Subcutaneous adipose tissue (tissue), 4 donors: ENCODE data around the gene ST3GAL3. TPM values are rescaled to one million over a fixed set of nuclear protein-coding genes. Genes with fewer than 3 reads are reported as not detected.

Source experiments
- total RNA-seq, 4 donors: library from RNA; depleted of rRNA; stranded (reverse); fragments of >200 nt; gene quantifications; one replicate each; pipeline ENCODE4 v1.1.0, GENCODE V29; 2016
- TF ChIP-seq, protein P1 (sequence below): fragments of 450-650 bp; IDR thresholded peaks from one replicate; pipeline ENCODE4 v1.5.1; 2016; ENCODE audit warnings: low read depth, mild to moderate bottlenecking, control low read depth, antibody characterized with exemption, moderate library complexity

ST3GAL3 gene
- total RNA-seq, 4 donors from 2014 or later: 13.1 to 36.7 (median 19.0) TPM

- TF ChIP-seq, protein P1, sequence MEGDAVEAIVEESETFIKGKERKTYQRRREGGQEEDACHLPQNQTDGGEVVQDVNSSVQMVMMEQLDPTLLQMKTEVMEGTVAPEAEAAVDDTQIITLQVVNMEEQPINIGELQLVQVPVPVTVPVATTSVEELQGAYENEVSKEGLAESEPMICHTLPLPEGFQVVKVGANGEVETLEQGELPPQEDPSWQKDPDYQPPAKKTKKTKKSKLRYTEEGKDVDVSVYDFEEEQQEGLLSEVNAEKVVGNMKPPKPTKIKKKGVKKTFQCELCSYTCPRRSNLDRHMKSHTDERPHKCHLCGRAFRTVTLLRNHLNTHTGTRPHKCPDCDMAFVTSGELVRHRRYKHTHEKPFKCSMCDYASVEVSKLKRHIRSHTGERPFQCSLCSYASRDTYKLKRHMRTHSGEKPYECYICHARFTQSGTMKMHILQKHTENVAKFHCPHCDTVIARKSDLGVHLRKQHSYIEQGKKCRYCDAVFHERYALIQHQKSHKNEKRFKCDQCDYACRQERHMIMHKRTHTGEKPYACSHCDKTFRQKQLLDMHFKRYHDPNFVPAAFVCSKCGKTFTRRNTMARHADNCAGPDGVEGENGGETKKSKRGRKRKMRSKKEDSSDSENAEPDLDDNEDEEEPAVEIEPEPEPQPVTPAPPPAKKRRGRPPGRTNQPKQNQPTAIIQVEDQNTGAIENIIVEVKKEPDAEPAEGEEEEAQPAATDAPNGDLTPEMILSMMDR: no peak
Measured at GRCh38 chr1:43789604-43790550, 82.5 kb downstream of the ST3GAL3 start.

DNA sequence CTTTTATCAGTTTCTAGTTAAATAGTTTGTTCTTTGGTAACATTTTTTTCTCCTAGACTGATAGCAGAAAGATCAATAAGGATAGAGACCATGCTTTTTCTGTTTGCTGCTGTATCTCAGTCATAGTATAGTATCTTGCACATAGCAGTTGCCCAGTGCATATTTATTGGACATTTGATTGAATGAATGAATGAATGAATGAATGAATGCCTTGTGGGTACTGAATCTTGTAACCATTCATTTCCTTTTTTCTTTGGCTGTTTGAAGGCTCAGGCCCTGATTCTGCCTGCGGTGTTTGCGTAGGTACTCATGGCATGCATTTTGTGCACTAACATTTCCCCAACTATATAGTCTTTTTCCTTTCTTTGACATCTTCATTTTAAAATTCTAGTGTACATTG is 83.9 kb downstream of the ST3GAL3 start:
- TF ChIP-seq, protein P1: no peak

GRCh38 chr1:43796111-43796581 is 88.8 kb downstream of the ST3GAL3 start:
- TF ChIP-seq, protein P1: no peak

GRCh38 chr1:43797891-43798290 is 90.6 kb downstream of the ST3GAL3 start:
- TF ChIP-seq, protein P1: no peak

DNA sequence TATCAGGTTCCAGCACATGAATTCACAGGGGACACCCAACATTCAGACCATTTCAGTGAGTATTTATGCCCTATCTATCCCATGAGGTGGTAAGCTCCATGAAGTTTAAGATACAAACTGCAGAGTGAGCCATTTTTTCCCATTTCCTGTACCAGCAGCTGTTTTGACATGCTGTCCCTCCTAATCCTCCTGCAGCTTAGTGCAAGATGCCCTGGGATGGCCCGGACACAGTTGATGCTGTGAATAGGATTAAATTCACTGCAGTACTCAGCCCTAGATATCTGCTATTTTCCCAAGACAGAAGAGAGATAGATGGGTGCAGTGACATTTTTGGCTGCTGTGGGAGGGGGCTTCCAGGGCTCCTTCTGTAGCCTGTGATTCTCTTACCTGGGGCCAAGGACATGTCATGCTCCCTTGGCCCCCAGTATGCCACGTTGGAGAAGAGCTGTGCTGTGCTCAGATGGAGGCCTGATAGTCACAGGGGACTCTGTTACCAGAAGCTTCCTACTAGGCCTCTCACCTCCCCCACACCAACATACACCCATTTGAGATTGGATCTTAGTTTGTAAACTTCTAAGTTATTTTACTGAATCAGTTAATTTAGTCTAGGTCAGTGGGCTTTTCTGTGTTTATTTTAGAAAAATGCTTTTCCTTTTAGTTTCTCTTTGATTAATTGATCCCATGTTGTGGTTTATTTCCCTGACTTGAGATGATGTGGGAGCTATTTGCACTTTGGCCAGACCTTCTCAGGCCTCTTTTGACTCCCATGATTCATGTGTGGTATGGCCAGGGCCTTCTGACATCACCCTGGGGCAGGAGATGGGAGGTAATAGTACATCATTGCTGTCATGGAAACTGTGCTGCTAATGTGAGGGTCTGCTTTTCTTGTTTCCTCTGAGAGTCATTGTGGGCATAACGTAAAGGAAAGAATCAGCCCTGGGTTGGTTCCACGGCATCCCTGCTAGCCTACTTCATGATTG is 92.6 kb downstream of the ST3GAL3 start:
- TF ChIP-seq, protein P1: no peak

- TF ChIP-seq, protein P1: no peak
Measured at GRCh38 chr1:43800771-43801170, 93.4 kb downstream of the ST3GAL3 start.

DNA sequence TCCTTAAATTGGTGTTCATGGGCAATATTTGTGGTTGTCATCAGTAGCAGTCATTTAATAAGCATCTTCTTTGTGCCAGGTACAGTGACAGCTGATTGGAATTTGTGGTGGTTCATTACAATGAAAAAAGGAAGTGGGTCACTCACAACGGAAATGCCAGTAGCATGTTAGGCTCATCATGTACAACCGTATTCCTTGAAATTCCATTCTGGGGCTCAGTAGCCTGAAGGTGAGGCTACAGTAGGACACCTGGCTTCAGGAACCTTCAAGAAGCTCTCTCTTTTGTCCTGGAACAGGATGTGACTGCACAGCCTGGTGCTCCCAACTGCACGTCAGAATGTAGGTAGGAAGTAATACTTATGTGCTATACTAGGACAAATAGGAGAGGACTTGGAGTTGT is 93.9 kb downstream of the ST3GAL3 start:
- TF ChIP-seq, protein P1: no peak
